HepG2 (cell line): Measurements from ENCODE around the gene TMX4. TPM values are rescaled to one million over a fixed set of nuclear protein-coding genes. Genes with fewer than 3 reads are reported as not detected.
"Not testable (repeated sequence)": the region's sequence is repeated elsewhere in the genome, so short reads cannot be mapped to it uniquely, and the experiment has no call there.

ENCODE experiments used
- ATAC-seq: fragments of 200-7000 bp; cut with Tn5 transposase; 3 replicates; pipeline ENCODE4 v1.9.1; 2020; ENCODE audit warnings: mild to moderate bottlenecking, moderate library complexity
- BruUV-seq: library from RNA; stranded (reverse); fragments of 400-500 nt; replicated peaks from 2 replicates; lab custom pipeline; 2021; lab: Mats Ljungman, UMichigan
- CTCF ChIA-PET: fragments of 300-600 bp; formaldehyde crosslinking; extraction: SDS; loops from one replicate; lab custom pipeline; 2021; ENCODE audit warnings: low total read pairs, inconsistent platforms, low intra/inter-chr PET ratio; lab: Yijun Ruan, JAX
- POLR2A ChIA-PET: fragments of 350-600 bp; sonication (Branson Sonifier 250); formaldehyde crosslinking; loops from one replicate; lab custom pipeline; 2020; ENCODE audit warnings: antibody characterized with exemption, inconsistent platforms; lab: Yijun Ruan, JAX
- DNase-seq: peaks from one replicate; pipeline ENCODE4 v3.0.0-alpha.2; 2015; ENCODE audit warnings: low spot score
- FAIRE-seq: peaks from 3 replicates; lab custom pipeline; 2011; peaks lifted over from hg19 to GRCh38; lab: Jason Lieb, UNC
- H2AFZ ChIP-seq: one replicate; pipeline ENCODE4 v1.6.1; 2011; ENCODE audit warnings: low read length, inconsistent platforms
- H3K27ac ChIP-seq: fragments of 300-600 bp; 3 replicates; pipeline ENCODE4 v1.8.0; 2011; ENCODE audit warnings: mixed run types, mild to moderate bottlenecking, mixed read lengths, low read length, inconsistent platforms; ENCODE audit not compliant: insufficient read depth; ENCODE audit errors: extremely low read length
- H3K27me3 ChIP-seq, 2 experiments: fragments of 200-600 bp in 1 of 2; 2 replicates in 1 of 2; 3 replicates in 1 of 2; pipeline versions ENCODE4 v1.6.0 to v1.8.0; 2011; ENCODE audit warnings: low read length in 2 of 2, mild to moderate bottlenecking in 2 of 2, moderate library complexity in 2 of 2, inconsistent platforms in 1 of 2; ENCODE audit not compliant: insufficient read depth in 2 of 2, control insufficient read depth in 1 of 2
- H3K36me3 ChIP-seq, 2 experiments: fragments of 200-600 bp in 1 of 2; replicated peaks in 1 of 2; 2 replicates in 1 of 2; 3 replicates in 1 of 2; pipeline versions ENCODE4 v1.5.1 to v1.8.0; 2011; ENCODE audit warnings: low read length in 2 of 2, inconsistent platforms in 1 of 2; ENCODE audit not compliant: insufficient read depth in 2 of 2, control insufficient read depth in 1 of 2
- H3K4me1 ChIP-seq: 2 replicates; pipeline ENCODE4 v1.5.1; 2012; ENCODE audit warnings: low read length, inconsistent platforms; ENCODE audit not compliant: insufficient read depth
- H3K4me2 ChIP-seq: 2 replicates; pipeline ENCODE4 v1.6.0; 2011; ENCODE audit warnings: low read depth, low read length, inconsistent platforms
- H3K4me3 ChIP-seq, 3 experiments: fragments of 200-600 bp in 1 of 3; sonication (generic), shearing (Covaris generic) in 1 of 3; replicated peaks in 1 of 3; 2 replicates each; pipeline ENCODE4 v1.5.1; 2011 to 2016; ENCODE audit warnings: low read length in 3 of 3, inconsistent platforms in 2 of 3, low read depth in 2 of 3, mild to moderate bottlenecking in 2 of 3, control low read depth in 1 of 3, mixed read lengths in 1 of 3; ENCODE audit not compliant: insufficient read depth in 1 of 3
- H3K79me2 ChIP-seq: one replicate; pipeline ENCODE4 v1.6.1; 2011; ENCODE audit warnings: low read length, inconsistent platforms; ENCODE audit not compliant: insufficient read depth
- H3K9ac ChIP-seq: 2 replicates; pipeline ENCODE4 v1.6.0; 2011; ENCODE audit warnings: mild to moderate bottlenecking, low read depth, low read length, inconsistent platforms; ENCODE audit not compliant: insufficient read depth
- H3K9me3 ChIP-seq: 2 replicates; pipeline ENCODE4 v1.5.1; 2012; ENCODE audit warnings: mild to moderate bottlenecking, low read length
- H4K20me1 ChIP-seq: 2 replicates; pipeline ENCODE4 v1.6.0; 2011; ENCODE audit warnings: inconsistent platforms, mild to moderate bottlenecking, low read length, moderate library complexity; ENCODE audit not compliant: insufficient read depth
- DPF2 ChIP-seq: sonication (generic); formaldehyde crosslinking; IDR thresholded peaks from 2 replicates; pipeline ENCODE4 v1.4.0; 2020; ENCODE audit warnings: mild to moderate bottlenecking, low read depth, missing genetic modification reagents, borderline replicate concordance
- ZC3H4 ChIP-seq: sonication (generic); formaldehyde crosslinking; IDR thresholded peaks from 2 replicates; pipeline ENCODE4 v1.4.0; 2020; ENCODE audit warnings: missing genetic modification reagents, borderline replicate concordance
- ZNF329 ChIP-seq: sonication (generic); formaldehyde crosslinking; IDR thresholded peaks from 2 replicates; pipeline ENCODE4 v1.9.0; 2021; ENCODE audit warnings: low read depth, mild to moderate bottlenecking, missing genetic modification reagents
- ZNF501 ChIP-seq: sonication (generic); formaldehyde crosslinking; IDR thresholded peaks from 2 replicates; pipeline ENCODE4 v1.5.1; 2020; ENCODE audit warnings: mild to moderate bottlenecking, moderate library complexity, missing genetic modification reagents
- ZNF737 ChIP-seq: sonication (generic); formaldehyde crosslinking; IDR thresholded peaks from 2 replicates; pipeline ENCODE4 v1.5.0; 2020; ENCODE audit warnings: missing genetic modification reagents, mild to moderate bottlenecking, borderline replicate concordance
- ZNF883 ChIP-seq: sonication (generic); formaldehyde crosslinking; IDR thresholded peaks from 2 replicates; pipeline ENCODE4 v1.5.1; 2020; ENCODE audit warnings: mild to moderate bottlenecking, missing genetic modification reagents; ENCODE audit errors: not compliant biosample characterization
- WGBS: methylation state at CpG from one replicate; pipeline ENCODE4 v1.1.6; 2017; ENCODE audit warnings: low lambda C conversion rate; 5-methylcytosine and 5-hydroxymethylcytosine counted together
- in situ Hi-C: cut with HindIII; loops from 2 replicates; pipeline ENCODE4 v1.10.0; 2017; ENCODE audit warnings: low pct_unique_long_range_greater_than_20kb; ENCODE audit not compliant: extremely low pct_ligation_motif_present
- intact Hi-C: fragments of 100-400 bp; cut with micrococcal nuclease; formaldehyde crosslinking; loops from one replicate; pipeline ENCODE4 v1.10.0; 2022; ENCODE audit not compliant: unreplicated experiment
- polyA plus RNA-seq, 8 experiments: library from polyadenylated mRNA; depleted of rRNA in 3 of 8; stranded (reverse) in 7 of 8; unstranded in 1 of 8; fragments of >200 nt; fragmentation: Illumina TruSeq in 4 of 8; extraction: Trizol in 4 of 8; gene quantifications; 2 replicates each; pipeline versions ENCODE4 v1.2.1 to v1.2.3, GENCODE V29; 2011 to 2016; ENCODE audit warnings: low read depth in 4 of 8, missing spikeins in 1 of 8, mixed read lengths in 1 of 8; ENCODE audit not compliant: insufficient read depth in 1 of 8
- total RNA-seq, 5 experiments: library from RNA; depleted of rRNA; stranded (reverse); fragments of >200 nt; fragmentation: Illumina TruSeq; extraction: Trizol; gene quantifications; 2 replicates each; pipeline ENCODE4 v1.2.3, GENCODE V29; 2016; ENCODE audit warnings: low read depth in 1 of 5

The TMX4 gene
- total and polyA plus RNA-seq, 2 of the 13 experiments (the other 11 are each of a cell fraction or from before 2014, with no cell fraction given): 7.6 to 21.4 TPM

GRCh38 chr20:7966176-7966575, 53.4 kb downstream of the TMX4 start:
- POLR2A ChIA-PET: no interaction called here
- FAIRE-seq (no peak), ATAC-seq (no peak), DNase-seq (no peak)
- TF ChIP-seq ZNF883: no peak
- TF ChIP-seq ZC3H4 (CRISPR knock-in tag): no peak
- TF ChIP-seq ZNF737: no peak
- no TSS peak for BruUV-seq
- Histone ChIP-seq H3K4me2 (no peak overlapping the region), H3K4me3 (no peak overlapping the region), H4K20me1 (no peaks in the 10 kb centered on the region), H3K9me3 (no peaks in the 10 kb centered on the region), H3K27me3 (no peaks in the 10 kb centered on the region), H3K27ac (no peak overlapping the region), H3K4me1 (no peaks in the 10 kb centered on the region), H3K36me3 (no peaks in the 10 kb centered on the region), H2AFZ (no peak overlapping the region), H3K9ac (no peak overlapping the region), H3K79me2 (no peaks in the 10 kb centered on the region)
- WGBS: 13% methylated on average over 3 of the region's 3 CpGs
- CTCF ChIA-PET: no interaction called here
- intact Hi-C loops: no loop called here
- in situ Hi-C loops: no loop called here

GRCh38 chr20:7959484-7959883, 60.1 kb downstream of the TMX4 start:
- Histone ChIP-seq H3K79me2 (no peaks in the 10 kb centered on the region), H2AFZ (no peak overlapping the region), H3K27ac (no peak overlapping the region), H3K4me2 (no peak overlapping the region), H4K20me1 (no peaks in the 10 kb centered on the region), H3K36me3 (no peaks in the 10 kb centered on the region), H3K4me1 (no peaks in the 10 kb centered on the region)
- CTCF ChIA-PET: no interaction called here
- in situ Hi-C loops: no loop called here
- 0% methylated on average over 1 of the region's 1 CpG for WGBS
- no peak for TF ChIP-seq ZNF329
- no peak for TF ChIP-seq DPF2 (CRISPR knock-in tag)
- TF ChIP-seq ZNF501 (CRISPR knock-in tag): no peak
- TF ChIP-seq, all 625 proteins: peak for 0
- no peak for DNase-seq
- no peak for ATAC-seq
- peaks cover 0 to 2% of the 10 kb centered on the region in 2 experiments; a peak in 2 of 5 replicates for H3K27me3 ChIP-seq
- POLR2A ChIA-PET: no interaction called here
- FAIRE-seq: peak; percentile 54
- BruUV-seq: no TSS peak
- no peak overlapping the region for H3K4me3 ChIP-seq
- H3K9me3 ChIP-seq: no peaks in the 10 kb centered on the region
- no peak overlapping the region for H3K9ac ChIP-seq
- intact Hi-C loops: no loop called here

- BruUV-seq, H3K27me3 ChIP-seq, in situ Hi-C loops, H3K4me2 ChIP-seq, POLR2A ChIA-PET, H2AFZ ChIP-seq, H3K4me3 ChIP-seq, H3K9ac ChIP-seq, intact Hi-C loops, H3K36me3 ChIP-seq, H3K79me2 ChIP-seq, FAIRE-seq, ATAC-seq, H4K20me1 ChIP-seq, H3K27ac ChIP-seq, H3K9me3 ChIP-seq, CTCF ChIA-PET, H3K4me1 ChIP-seq, DNase-seq: not testable (repeated sequence)
- 43% methylated on average over 9 of the region's 9 CpGs for WGBS
Observed at GRCh38 chr20:7956561-7956960, 63.0 kb downstream of the TMX4 start.
